Activated T-helper 9 cell treated with anti-CD3 and anti-CD28 coated beads, Interleukin-2, amount 50 U/mL, for 16 hours (primary cell): ENCODE data around the gene IQCN.

Experiments used
- DNase-seq: peaks from one replicate; pipeline ENCODE4 v3.0.0-alpha.2; 2020; ENCODE audit warnings: low read depth

The IQCN gene, protein sequence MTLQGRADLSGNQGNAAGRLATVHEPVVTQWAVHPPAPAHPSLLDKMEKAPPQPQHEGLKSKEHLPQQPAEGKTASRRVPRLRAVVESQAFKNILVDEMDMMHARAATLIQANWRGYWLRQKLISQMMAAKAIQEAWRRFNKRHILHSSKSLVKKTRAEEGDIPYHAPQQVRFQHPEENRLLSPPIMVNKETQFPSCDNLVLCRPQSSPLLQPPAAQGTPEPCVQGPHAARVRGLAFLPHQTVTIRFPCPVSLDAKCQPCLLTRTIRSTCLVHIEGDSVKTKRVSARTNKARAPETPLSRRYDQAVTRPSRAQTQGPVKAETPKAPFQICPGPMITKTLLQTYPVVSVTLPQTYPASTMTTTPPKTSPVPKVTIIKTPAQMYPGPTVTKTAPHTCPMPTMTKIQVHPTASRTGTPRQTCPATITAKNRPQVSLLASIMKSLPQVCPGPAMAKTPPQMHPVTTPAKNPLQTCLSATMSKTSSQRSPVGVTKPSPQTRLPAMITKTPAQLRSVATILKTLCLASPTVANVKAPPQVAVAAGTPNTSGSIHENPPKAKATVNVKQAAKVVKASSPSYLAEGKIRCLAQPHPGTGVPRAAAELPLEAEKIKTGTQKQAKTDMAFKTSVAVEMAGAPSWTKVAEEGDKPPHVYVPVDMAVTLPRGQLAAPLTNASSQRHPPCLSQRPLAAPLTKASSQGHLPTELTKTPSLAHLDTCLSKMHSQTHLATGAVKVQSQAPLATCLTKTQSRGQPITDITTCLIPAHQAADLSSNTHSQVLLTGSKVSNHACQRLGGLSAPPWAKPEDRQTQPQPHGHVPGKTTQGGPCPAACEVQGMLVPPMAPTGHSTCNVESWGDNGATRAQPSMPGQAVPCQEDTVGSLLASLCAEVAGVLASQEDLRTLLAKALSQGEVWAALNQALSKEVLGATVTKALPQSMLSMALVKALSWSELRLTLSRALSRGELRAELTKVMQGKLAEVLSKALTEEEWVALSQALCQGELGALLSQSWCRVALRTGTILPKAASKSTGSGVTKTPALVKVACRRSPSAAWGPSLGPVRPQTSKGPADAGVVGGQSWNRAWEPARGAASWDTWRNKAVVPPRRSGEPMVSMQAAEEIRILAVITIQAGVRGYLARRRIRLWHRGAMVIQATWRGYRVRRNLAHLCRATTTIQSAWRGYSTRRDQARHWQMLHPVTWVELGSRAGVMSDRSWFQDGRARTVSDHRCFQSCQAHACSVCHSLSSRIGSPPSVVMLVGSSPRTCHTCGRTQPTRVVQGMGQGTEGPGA (N-terminal part only)

DNA sequence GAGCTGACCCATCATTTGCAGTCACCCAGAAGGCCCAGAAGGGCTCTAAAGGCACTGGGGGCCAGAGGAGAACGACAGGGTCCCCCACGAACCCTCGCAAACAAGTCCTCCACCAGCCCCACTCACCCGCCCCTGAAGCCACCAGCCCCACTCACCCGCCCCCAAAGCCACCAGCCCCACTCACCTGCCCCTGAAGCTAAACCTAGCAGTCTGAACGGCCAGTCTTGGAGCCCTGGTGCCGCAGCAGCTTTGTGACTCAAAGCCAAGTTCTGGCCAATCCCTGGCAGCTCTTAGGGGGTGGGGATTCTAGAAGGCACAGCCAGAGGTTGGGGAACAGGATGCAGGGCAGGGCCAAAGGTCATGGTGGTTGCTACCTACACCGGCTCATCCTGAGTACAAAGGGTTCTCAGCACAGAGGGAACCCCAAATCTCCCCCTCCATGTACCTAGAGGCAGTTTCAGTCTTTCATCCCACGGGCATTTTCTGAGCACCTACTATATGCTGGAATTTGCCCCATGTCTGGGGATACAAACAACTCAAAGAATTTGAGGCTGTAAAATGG, at the start of gene IQCN:
Gene IQCN, minus strand, starts transcription at position 234 of the 562 bp plus-strand sequence. CDS start 4,974 bp downstream, outside the sequence.
- no peak for DNase-seq

GRCh38 chr19:18322759-18323460, 48.7 kb upstream of the IQCN start, which contains the start of gene LSM4:
TSS of gene LSM4 (minus strand) at chr19:18323076. CDS start at chr19:18323020, 56 bp downstream.
- peak; percentile 100 for DNase-seq

- no peak for DNase-seq
Observed at GRCh38 chr19:18322318-18322758, 48.1 kb upstream of the IQCN start.

GRCh38 chr19:18321734-18322102, 47.5 kb upstream of the IQCN start:
- no peak for DNase-seq

- no peak for DNase-seq
Observed at GRCh38 chr19:18320865-18321733, 46.8 kb upstream of the IQCN start.

GRCh38 chr19:18319591-18320135, 45.4 kb upstream of the IQCN start:
- no peak for DNase-seq

GRCh38 chr19:18317961-18318800, 43.9 kb upstream of the IQCN start:
- peak; percentile 26 for DNase-seq

GRCh38 chr19:18313398-18313797, 39.1 kb upstream of the IQCN start:
- DNase-seq: no peak

- no peak for DNase-seq
Observed at GRCh38 chr19:18312092-18312534, 37.9 kb upstream of the IQCN start.

DNA sequence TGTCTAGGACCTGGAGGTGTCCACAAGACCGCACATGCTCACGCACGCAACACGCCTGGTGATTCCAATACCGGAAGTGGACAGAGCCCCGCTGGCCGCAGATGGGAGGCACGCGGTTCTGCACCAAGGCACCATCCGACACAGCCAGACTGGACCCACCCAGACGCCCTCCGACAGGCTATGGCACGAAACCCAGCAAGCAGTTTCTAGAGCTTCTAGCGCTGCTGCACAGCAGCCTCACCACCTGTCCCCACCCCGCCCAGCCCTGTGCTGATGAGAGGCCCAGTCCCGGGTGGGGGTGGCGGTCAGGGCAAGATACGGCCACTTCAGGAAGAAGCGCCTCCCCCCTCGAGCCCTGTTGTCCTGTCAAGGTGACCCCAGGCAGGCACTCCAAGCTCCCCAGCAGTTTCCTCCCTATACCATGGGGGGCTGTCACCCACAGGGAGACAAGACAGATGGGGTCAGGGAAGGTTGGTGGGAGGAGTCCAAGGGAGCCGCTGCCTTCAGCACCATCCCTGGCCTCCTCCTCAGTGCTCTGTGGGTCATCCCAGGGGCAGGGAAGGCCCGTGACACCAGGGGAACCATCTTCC, 37.3 kb upstream of the IQCN start:
- no peak for DNase-seq

DNA sequence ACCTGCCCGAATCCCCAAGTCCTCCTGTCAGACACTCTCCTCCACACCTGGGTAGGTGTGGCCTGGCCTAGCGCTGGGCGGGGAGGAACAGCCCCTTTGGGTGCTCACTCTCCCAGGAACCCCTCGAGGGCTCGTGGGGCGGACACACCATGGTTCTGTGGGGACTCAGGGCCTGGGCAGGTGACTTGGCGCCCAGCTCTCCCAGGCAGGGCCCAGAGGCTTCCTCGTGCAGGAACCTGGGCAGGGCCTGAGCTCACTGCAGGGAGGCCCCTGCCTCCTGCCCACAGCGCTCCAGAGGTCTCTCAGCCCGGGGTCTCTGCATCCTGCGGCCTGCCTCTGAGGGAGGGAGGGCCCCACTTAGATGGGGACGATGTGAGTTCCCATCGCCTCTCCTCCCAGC, 36.7 kb upstream of the IQCN start:
- no peak for DNase-seq

DNA sequence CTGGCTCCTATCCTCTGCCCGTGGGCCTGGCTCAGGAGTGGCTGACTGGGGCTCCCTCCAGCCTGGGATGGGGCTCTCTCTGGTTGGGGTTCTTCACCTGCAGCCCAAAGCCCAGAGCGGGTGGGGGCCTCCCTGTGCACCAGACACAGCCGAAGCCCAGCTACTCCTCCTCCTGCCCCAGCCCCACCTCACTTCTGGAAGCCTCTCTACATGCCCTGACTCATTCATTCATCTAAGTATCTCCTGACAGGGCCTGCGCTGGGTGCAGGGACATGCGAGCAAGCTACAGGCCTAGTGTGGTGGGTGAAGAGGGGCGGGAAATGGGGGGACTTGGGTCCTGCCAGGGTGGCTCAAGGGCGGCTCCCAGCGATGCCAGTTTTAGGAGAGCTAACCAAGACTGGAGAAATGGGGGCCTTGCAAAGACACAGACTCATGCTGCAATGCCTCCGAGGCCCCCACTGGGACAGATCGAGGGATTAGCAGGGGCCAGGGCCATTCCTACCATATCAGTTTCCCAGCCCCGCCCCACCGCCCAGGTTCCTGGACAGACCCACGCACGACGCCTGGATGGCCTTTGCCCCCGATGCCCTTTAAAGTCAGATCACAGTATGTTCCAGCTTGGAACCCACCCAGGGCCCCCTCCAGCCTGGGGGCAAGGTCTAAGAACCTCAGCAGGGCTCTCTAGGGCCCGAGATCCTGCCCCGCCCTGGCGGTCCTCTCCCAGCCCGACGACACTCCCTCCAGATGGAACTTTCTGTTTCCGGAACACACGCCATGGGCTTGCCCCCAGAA, 36.1 kb upstream of the IQCN start:
- DNase-seq: no peak

DNA sequence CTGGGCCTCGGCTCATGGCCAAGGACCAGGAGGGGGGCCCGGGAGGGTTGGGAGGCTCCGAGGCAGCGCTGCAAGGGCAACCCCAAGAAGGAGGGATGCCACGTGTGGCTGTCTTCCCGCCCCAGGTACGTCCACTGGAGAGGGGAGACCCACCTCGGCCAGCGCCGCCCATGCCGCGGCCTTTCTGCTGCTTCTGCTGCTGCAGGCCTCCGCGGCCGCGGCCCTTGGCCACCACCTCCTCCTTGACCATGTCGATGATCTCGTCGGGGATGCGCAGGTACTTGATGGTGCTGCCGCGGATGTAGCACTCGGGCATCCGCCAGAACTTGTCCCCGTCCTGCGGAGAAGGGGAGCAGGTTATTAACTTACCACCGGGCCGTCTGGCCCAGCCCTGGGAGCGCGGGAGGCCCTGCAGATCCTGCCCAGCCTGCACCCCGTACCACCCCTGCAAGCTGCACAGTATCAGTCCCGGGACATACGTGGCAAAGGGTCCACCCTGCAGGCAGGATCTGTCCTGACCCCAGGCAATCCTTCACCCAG, 35.3 kb upstream of the IQCN start:
- DNase-seq: no peak

GRCh38 chr19:18308948-18309325, 34.7 kb upstream of the IQCN start:
- DNase-seq: no peak

GRCh38 chr19:18308051-18308947, 34.0 kb upstream of the IQCN start:
- no peak for DNase-seq

- DNase-seq: no peak
Observed at GRCh38 chr19:18307271-18307681, 33.0 kb upstream of the IQCN start.
